Erythroblast (primary cell): ENCODE measurements around the gene ANKRD29.
"Not testable (repeated sequence)": the region's sequence is repeated elsewhere in the genome, so short reads cannot be mapped to it uniquely, and the experiment has no call there.

Experiments
- DNase-seq, 2 experiments: peaks; one replicate each; lab custom pipeline; 2025; lab: John Stamatoyannopoulos, UW
- GATA1 ChIP-seq: IDR thresholded peaks from 2 replicates; pipeline ENCODE4 v1.6.1; 2011; ENCODE audit warnings: low read depth, mild to moderate bottlenecking, control low read depth, low read length, moderate library complexity
- POLR2A ChIP-seq: IDR thresholded peaks from 2 replicates; pipeline ENCODE4 v1.6.1; 2011; ENCODE audit warnings: mild to moderate bottlenecking, low read length

Gene ANKRD29

GRCh38 chr18:23583071-23583865 is 79.4 kb downstream of the ANKRD29 start:
- TF ChIP-seq POLR2A, result no peak
- TF ChIP-seq GATA1, result no peak
- no peak for DNase-seq

DNA sequence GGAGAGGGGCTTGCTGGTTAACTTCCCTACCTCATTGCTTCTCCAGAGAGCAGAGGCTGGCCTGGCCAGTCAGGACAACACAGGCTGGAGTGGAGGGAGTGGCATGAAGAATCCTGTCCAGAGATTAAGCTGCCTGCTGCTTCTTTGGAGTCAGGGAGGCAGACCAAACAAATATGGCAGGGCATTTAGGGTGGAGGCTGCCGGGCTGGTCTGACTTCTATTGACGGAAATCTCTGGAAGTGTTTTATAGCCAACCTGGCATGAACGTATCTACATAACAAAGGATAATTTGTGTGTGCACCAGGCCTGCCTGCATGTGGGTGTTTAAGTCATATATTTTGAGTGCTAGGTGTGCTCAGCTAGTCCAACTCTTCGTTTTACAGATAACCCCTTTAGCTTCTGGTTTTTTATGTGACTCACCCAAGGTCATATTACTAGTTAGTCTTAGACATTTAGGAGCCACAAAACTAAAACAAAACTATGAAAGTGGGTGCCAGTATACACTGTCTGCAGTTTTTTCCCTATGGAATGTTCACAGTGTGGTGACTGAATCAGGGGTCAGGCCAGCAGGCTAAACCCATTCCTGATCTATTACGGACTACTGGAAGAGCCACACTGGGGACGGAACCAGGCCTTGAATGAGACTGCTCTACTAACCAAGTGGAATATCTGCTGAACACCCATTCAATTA is 81.9 kb downstream of the ANKRD29 start:
- no peak for TF ChIP-seq POLR2A
- no peak for TF ChIP-seq GATA1
- no peak for DNase-seq

- TF ChIP-seq GATA1, result no peak
- TF ChIP-seq POLR2A, result no peak
- no peak for DNase-seq
Observed at GRCh38 chr18:23578891-23579653, 83.6 kb downstream of the ANKRD29 start.

GRCh38 chr18:23578067-23578701 is 84.5 kb downstream of the ANKRD29 start:
- TF ChIP-seq POLR2A, result no peak
- no peak for TF ChIP-seq GATA1
- DNase-seq, result no peak

- not testable (repeated sequence) for DNase-seq
Observed at GRCh38 chr18:23577521-23577920, 85.2 kb downstream of the ANKRD29 start.

DNA sequence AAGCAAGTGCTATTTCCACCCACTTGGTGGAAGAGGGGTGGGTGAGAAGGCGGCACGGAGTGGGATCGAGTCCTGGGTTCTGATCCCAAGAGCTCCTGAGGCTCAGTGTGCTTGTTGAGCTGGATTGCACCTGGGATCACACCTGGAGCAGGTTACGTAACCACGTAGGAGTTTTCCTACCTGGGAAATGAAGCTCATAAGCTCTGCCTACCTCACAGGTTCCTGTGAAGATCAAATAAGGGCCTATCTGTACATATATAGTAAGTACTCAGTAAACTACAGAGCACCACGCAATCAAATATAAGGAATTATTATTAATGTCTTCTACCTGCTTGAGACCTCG is 87.4 kb downstream of the ANKRD29 start:
- no peak for DNase-seq
- no peak for TF ChIP-seq GATA1
- no peak for TF ChIP-seq POLR2A

GRCh38 chr18:23574611-23575308 is 88.0 kb downstream of the ANKRD29 start:
- TF ChIP-seq POLR2A (no peak), GATA1 (no peak)

GRCh38 chr18:23573626-23574431 is 88.9 kb downstream of the ANKRD29 start:
- TF ChIP-seq GATA1 (no peak), POLR2A (no peak)
- DNase-seq, result no peak

More at GRCh38 chr18:23574611-23575308, 88.0 kb downstream of the ANKRD29 start:
- no peak for DNase-seq

- no peak for DNase-seq
- no peak for TF ChIP-seq POLR2A
- TF ChIP-seq GATA1, result no peak
Observed at GRCh38 chr18:23573020-23573419, 89.7 kb downstream of the ANKRD29 start.

- no peak for DNase-seq
- TF ChIP-seq GATA1, result no peak
- TF ChIP-seq POLR2A, result no peak
Observed at GRCh38 chr18:23572570-23572969, 90.1 kb downstream of the ANKRD29 start.

GRCh38 chr18:23572012-23572411 is 90.7 kb downstream of the ANKRD29 start:
- no peak for DNase-seq
- TF ChIP-seq GATA1 (no peak), POLR2A (no peak)

GRCh38 chr18:23570912-23571504 is 91.7 kb downstream of the ANKRD29 start:
- DNase-seq, result no peak
- TF ChIP-seq GATA1, result no peak
- TF ChIP-seq POLR2A, result no peak
